HG03103 (cell line): ENCODE data around the gene HRH3.
A peak's percentile ranks its signal among the peaks of the same experiment; 100 is the strongest.

Source experiments
- ATAC-seq: cut with Tn5 transposase; IDR thresholded peaks from one replicate; pipeline ENCODE4 v1.9.1; 2021; ENCODE audit warnings: low read depth; ENCODE audit not compliant: unreplicated experiment

Gene HRH3

DNA sequence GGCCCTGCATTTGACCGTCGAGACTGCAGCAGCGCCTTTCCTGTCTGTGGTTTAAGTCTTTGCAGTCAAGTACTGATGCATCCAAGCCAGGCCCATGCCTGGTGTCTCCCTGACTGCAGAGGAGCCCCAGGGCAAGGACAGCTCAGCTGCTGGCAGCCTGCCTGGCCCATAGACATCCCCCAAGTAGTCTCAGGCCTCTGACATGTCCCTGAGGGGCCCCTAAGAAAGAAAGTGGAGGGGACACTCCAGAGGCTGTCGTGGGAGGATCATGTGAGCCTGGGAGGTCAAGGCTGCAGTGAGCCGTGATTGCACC lies 18.0 kb downstream of the HRH3 start:
- ATAC-seq, result no peak

DNA sequence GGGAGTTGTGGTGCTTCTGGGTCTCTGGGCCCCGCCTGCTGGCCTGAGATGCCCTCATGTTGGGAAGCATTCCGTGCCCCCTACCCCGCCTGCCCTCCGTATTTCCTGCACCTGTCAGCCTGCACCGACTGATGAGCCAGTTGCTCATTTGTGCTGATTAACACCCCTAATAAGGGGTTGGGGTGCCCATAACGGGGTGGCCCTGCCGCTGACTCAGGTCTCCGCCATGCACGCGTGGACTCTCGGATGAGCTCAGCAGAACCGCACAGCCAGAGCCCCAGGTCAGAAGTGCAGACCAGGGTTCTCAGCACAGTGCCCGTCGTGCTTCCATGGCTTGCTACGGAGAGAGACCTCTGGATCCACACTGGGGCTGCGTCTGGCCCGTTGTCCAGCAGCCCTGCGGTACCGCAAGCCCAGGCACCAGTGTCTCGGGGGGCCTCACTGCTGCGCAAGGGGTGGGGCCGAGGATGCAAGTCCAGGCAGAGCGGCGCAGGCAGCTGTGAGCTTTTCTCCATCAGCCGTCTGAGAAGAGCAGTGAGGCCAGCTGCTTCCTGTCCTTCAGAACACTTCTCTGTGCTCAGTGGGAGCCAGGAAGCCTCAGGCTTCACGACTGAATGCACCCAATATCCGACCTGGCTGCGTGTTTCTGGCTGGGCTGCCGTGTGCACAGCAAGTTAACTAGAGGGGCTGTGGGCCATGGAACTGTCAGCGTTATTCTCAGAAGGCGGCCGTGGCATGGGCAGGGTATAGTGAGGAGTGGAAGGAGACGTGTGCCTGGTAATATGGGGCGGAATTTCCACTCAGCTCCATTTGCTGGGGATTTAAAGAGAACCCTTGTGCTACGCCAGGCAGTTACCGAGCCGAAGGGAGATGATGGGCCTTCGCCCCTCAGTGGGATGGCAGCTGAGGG lies 18.6 kb downstream of the HRH3 start:
- ATAC-seq, result peak; percentile 66

DNA sequence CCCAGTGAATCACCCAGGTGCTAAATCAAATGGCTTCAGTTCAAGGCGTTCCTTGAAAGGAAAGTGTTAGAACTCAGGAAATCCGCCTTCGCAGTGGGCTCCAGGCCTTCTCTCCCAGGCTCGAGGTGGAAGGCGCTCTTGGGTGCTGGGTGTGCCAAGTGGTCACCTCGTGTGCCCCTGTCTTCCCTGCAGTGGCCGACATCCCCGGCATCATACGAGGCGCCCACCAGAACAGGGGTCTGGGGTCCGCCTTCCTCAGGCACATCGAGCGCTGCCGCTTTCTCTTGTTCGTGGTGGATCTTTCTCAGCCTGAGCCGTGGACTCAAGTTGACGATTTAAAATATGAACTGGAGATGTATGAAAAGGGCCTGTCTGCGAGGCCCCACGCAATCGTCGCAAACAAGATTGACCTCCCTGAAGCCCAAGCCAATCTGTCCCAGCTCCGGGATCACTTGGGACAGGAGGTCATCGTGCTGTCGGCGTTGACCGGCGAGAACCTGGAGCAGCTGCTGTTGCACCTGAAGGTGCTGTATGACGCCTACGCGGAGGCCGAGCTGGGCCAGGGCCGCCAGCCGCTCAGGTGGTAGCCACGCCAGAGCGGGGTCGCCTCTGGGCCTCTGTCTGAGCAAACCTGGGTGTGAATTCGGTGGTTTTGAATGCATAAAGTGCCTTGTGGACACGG lies 19.4 kb downstream of the HRH3 start:
- no peak for ATAC-seq

DNA sequence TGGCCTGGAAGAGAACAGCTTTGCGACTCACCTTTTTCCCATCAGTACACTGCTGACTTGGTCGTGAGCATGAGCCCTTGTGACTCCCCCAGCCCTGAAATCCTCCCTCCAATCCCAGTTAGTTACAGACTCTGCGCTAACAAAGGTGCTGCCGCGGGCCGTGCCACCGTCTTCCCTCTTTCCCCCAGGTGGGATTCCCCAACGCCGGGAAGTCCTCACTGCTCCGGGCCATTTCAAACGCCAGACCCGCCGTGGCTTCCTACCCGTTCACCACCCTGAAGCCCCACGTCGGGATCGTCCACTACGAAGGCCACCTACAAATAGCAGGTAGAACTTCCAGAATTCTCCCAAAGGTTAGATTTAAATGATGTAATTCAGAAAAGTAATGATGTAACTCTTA lies 21.1 kb downstream of the HRH3 start:
- no peak for ATAC-seq

DNA sequence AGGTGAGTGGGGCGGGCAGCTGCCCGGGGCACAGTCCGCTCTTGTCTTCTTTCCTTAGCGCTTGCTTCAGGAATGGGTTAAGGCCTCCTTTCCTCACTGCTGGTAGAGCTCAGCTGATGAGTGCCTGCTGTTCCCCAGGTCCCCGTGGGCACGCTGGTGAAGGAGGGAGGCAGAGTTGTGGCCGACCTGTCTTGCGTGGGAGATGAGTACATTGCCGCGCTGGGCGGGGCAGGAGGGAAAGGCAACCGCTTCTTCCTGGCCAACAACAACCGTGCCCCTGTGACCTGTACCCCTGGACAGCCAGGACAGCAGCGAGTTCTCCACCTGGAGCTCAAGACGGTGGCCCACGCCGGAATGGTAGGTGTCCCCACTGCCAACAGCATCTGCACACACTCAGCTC lies 21.6 kb downstream of the HRH3 start:
- no peak for ATAC-seq

DNA sequence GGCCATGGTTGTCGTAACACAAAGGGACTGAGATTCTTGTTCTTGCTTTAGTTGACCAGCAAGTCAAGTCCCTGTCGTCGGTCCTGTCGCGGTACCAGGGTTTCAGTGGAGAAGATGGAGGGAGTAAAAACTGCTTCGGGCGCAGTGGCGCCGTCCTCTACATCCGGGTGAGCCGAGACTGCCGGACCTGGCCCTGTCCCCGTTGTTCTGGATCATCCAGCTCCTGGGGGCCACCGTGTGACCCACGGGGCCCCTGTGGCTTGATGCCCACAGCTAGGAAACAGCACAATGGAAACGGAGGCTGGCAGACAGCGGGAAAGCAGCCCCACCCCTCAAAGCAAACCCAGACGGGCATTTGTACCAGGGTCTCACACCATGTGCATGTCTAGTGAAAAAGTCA lies 22.3 kb downstream of the HRH3 start:
- no peak for ATAC-seq

DNA sequence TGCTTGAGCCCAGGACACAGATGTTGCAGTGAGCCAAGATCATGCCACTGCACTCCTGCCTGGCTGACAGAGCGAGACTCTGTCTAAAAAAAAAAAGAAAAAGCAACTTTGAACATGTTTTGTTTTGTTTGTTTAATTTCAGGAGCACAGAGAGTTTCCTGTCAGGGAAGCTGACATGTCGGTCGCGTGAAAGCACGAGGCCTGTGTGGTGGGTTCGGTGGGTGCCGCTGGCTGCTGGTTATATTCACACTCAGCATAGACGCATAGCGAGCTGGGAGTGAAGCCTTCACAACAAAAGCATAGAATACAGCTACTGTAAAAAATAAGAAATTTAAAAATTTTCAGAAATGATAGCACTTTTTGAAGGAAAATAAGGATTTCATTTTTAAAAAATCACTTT lies 22.8 kb downstream of the HRH3 start:
- ATAC-seq, result no peak

DNA sequence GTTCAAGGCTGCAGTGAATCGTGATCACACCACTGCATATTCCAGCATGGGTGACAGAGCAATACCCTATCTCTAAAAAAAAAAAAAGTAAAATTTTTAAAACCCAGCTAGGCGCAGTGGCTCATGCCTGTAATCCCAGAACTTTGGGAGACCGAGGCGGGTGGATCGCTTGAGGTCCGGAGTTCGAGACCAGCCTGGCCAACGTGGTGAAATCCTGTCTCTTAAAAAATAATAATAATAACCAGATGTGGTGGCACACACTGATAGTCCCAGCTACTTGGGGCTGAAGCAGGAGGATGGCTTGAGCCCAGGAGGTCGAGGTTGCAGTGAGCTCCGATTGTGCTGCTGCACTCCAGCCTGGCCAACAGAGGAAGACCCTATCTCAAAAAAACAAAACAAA lies 23.8 kb downstream of the HRH3 start:
- no peak for ATAC-seq

DNA sequence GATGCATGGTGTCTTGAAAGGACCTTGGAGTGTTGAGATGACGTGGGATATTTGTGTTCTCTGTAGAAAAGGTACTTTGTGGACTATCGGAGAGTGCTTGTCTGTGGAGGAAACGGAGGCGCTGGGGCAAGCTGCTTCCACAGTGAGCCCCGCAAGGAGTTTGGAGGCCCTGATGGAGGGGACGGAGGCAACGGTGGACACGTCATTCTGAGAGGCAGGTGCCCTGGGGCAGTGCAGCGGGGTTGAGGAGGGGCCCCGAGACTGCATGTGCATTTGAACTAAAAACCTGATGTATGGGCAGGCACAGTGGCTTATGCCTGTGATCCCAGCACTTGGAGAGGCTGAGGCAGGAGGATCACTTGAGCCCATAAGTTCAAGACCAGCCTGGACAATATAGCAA lies 24.3 kb downstream of the HRH3 start:
- no peak for ATAC-seq

DNA sequence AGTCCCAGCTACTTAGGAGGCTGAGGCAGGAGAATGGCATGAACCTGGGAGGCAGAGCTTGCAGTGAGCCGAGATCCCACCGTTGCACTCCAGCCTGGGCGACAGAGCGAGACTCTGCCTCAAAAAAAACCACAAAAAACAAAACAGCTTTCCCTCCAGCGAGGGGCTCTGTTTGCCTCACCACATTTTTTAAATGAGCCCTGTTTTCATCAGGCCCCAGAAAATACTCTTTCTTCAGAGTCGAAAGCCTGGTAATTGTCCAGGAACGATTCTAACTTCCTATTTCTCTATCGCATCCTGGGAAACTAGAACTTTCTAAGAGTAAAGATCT lies 25.0 kb downstream of the HRH3 start:
- ATAC-seq, result no peak

DNA sequence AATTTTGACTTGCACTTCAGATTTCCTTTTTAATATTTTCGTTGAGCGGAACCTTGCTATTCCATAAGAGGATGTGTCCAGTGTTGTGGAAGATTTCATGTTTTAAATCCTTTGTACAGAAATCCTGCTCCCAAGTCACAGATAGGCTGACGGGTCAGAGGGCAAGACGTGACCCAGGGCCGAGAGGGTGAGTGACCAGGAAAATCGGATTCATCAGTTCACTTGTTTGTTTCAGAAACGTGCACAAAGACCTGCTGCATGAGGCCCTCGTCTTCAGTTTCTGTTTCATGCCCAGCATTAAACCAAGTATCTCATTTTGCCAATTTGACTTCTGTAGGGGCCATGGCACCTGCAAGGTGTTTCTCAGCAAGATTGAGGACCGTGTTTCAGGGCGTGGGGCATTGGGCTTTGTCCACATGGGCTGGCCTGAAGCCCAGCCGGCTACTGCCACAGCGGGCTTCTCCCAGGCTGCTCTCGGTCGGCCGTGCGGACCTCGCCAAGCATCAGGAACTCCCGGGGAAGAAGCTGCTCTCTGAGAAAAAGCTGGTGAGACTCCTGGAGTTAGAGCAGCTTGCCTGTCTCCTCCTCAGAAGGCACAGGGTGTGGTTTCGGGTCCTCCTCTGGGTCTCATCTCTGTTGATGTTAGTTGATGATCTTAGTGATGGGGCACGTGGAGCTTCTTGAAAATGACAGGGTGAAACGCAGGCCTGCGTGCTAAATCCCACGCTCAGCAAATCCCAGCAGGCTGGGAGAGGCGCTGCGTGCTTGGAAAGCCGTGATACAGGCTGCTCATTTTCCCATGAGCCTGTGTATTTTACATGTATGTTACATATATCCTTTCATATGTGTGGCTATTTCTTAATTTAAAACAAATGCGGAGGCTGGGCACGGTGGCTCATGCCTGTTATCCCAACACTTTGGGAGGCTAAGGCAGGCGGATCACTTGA lies 26.7 kb downstream of the HRH3 start:
- ATAC-seq, result no peak

DNA sequence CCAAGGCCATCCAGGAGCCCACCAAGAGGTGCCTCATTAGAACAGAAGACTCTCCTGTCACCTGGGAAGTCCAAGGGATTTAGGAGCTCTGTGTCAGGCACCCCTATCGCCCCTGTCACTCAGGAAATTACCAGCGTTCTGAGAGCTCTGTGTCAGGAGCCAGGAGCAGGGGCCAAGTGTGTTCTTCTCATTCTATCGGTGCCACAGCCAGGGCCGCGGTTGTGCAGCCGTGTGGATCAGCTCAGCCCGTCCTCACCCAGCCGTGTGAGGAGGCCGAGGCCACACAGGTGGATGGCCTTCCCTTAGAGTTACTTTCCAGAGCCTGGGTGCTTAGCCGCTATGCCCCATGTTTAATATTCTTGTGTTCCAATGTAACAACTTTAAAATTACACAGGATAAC lies 27.4 kb downstream of the HRH3 start:
- no peak for ATAC-seq

DNA sequence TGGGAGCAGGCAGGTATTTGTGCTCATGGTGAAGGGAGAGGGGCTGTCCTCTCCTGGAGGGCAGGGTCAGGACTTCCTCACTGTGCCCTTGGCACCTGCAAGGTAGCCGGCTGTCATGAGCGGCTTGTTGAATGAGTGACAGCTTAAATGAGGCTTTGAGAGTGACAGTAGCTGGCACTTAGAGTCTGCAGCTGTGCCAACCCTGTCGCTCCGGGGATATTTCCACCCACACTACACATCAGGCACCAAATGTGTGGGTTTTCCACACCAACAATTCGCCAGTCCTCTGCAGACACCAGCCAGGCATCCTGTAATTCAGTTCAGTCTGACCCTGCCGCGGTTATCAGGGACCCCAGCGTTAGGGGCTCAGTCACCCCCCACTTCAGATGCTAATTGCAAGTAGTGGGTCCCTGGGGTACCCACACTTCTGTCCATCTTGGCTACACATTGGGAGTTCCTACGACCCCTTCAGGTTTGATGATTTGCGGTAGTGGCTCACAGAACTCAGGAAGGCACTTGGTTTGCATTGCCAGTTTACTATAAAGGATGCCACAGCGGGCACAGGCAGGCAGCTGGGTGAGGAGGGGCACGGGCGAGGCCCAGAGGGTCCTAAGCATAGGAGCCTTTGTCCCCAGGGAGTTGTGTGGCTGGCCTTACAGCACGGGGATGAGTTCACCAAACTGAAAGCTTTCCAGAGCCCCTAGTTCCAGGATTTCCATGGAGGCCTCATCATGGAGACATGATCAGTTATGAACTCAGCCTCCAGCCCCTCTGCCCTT lies 28.1 kb downstream of the HRH3 start:
- no peak for ATAC-seq

DNA sequence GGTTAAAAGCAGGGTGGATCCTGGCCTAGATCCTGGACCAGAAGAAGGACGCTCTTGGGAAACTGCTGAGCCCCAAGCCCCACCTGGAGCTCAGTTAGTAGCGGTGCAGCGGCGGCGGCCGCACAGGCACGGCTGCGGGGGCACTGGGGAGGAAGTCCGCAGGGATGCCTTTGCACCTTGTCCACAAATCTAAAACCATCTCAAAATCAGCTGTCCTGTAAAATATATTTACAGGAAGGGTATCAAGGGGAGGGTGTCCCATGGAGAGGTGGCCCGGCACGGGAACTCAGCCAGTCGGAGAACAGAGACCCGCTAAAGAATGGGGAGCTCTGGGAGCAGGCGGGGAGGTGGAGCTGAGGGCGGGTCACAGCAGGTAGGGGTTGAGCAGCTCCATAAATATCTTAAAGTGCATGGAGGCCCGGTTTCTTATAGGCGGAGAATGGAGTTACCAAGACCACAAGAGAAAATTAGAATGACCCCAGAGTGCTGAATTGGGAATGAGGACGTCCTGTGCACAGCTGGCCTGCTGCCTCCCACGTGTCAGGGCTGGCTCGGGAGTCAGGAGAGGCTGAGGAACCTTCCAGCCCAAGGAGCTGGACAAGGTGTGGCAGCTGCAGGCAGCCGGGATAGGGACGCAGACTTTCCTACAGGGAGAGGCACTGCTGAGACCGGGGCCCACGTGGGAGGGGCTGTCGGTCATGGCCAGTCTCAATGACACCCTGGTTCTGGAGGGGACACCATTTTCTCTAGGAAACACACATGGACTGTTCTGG lies 29.3 kb downstream of the HRH3 start:
- no peak for ATAC-seq

DNA sequence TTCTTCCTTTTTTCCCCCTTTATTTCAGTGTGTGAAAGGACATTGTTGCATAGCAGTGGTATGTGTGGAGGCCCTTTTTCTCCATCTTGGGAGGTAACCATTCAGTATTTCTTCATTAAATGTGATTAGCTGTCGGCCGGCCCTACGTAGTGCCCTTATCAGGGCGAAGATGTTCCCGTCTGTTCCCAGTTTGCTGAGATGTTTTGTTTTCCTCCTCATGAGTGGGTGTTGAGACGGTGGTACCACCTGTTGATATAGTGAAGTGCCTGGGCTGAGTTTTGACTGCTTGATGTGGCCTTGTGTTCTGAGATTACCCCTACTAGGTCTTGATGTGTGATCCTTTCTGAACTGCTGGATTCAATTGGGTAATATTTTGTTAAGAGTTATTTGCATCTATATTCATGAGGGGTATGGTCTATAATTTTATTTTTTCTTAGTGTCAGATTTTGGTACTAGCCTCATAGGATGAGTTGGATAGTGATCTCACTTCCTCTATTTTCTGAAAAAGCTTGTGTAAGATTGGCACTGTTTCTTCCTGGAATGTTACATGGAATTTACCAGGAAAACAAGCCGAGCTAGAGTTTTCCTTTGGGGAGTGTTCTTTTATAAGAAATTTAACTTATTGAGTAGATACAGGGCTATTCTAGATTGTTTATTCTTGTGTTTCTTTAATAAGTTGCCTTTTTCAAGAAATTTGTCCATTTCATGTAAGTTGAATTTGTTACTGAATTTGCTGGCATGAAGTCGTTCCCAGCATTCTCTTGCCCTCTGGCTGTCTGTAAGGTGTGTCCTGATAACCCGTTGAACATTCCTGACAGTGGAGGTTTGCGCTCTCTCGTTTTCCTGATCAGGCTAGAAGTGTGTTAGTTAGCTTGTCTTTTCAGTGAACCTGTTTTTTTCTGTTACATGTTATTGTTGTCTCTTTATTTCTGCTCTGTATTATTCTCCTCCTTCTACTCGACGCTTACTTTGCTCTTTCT lies 32.9 kb downstream of the HRH3 start:
- no peak for ATAC-seq

DNA sequence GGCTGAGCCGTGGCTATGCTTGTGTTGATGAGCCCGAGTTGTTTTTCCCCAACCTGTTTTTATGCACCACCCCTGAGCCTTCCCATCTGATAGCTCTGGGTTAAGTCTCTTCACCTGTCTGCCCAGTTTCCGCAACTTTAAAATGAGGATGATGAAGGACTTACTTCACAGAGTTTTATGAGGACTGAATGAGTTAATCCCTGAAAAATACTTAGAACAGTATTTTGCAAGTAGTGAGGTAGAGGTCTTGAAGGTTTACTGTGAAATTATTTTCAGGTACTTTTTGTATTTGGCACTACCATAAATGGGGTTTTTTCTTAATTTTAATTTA lies 34.0 kb downstream of the HRH3 start:
- no peak for ATAC-seq

DNA sequence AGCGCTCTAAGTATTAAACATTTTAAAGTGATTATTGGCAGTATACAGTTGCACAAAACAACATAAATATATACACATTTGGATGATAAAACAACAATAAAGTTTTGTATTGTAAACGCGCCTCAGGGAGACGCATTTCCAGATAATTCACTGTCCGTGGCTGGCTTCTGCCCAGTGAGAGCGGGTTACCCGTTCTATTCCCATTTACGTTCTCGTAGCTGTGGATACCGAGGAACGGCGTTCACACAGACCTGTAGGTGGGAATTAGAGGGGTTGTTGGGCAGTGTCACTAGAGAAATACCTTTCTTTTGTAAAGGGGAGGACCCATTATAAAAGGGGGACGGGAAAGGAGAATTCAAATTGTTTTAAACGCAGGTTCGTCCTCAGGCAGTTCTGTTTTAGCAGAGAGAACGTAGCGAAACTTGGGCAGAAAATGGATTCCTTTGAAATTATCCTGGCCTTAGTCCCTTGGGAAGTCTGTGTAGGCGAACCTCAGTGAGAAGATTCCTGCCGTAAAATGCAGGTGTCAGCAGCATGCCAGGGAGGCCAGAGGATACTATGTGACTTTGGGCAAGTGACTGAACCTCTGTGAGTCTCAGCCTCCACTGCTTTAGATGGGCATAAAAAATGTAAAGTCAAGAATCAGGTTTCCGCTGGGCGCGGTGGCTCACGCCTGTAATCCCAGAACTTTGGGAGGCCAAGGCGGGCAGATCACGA lies 36.5 kb downstream of the HRH3 start:
- no peak for ATAC-seq
